H1 (cell line): Measurements from ENCODE around the gene ADRA2C. TPM values are rescaled to one million over a fixed set of nuclear protein-coding genes. Genes with fewer than 3 reads are reported as not detected.

Experiments used
- CTCF ChIA-PET: fragments of 300-600 bp; sonication (Branson Sonifier 250); formaldehyde crosslinking; loops from one replicate; lab custom pipeline; 2021; ENCODE audit not compliant: partially characterized antibody; lab: Charles Lee
- POLR2A ChIA-PET: fragments of 300-600 bp; sonication (Branson Sonifier 250); formaldehyde crosslinking; loops from one replicate; lab custom pipeline; 2021; ENCODE audit warnings: inconsistent platforms; ENCODE audit not compliant: partially characterized antibody; lab: Charles Lee
- DNase-seq, 2 experiments: peaks; one replicate each; pipeline versions ENCODE4 v3.0.0 to v3.0.0-alpha.2; 2010 to 2022; ENCODE audit warnings: low spot score in 2 of 2, low read depth in 1 of 2, mixed read lengths in 1 of 2
- FAIRE-seq: peaks from 2 replicates; lab custom pipeline; 2011; peaks lifted over from hg19 to GRCh38; lab: Jason Lieb, UNC
- H2AFZ ChIP-seq: 2 replicates; pipeline ENCODE4 v1.8.1; 2012; ENCODE audit warnings: low read length, inconsistent platforms
- H2AK5ac ChIP-seq: 2 replicates; pipeline ENCODE4 v1.6.1; 2013; ENCODE audit warnings: low read depth, low read length
- H2BK120ac ChIP-seq: replicated peaks from 2 replicates; pipeline ENCODE3; 2013; ENCODE audit warnings: low read depth, low read length, inconsistent platforms
- H2BK12ac ChIP-seq: 2 replicates; pipeline ENCODE4 v1.6.1; 2013; ENCODE audit warnings: low read depth, low read length
- H2BK15ac ChIP-seq: 2 replicates; pipeline ENCODE4 v1.6.1; 2013; ENCODE audit warnings: low read length
- H2BK20ac ChIP-seq: 2 replicates; pipeline ENCODE4 v1.6.1; 2013; ENCODE audit warnings: low read length
- H2BK5ac ChIP-seq: 2 replicates; pipeline ENCODE4 v1.6.1; 2013; ENCODE audit warnings: low read depth, low read length
- H3K14ac ChIP-seq: 2 replicates; pipeline ENCODE4 v1.6.1; 2013; ENCODE audit warnings: inconsistent platforms; ENCODE audit not compliant: insufficient read length
- H3K18ac ChIP-seq: 2 replicates; pipeline ENCODE4 v1.6.1; 2013; ENCODE audit warnings: low read length; ENCODE audit errors: extremely low read depth
- H3K23ac ChIP-seq: 2 replicates; pipeline ENCODE4 v1.6.1; 2013; ENCODE audit warnings: inconsistent platforms; ENCODE audit not compliant: insufficient read length
- H3K23me2 ChIP-seq: 2 replicates; pipeline ENCODE4 v1.6.1; 2013; ENCODE audit warnings: low read depth, low read length
- H3K27ac ChIP-seq: 2 replicates; pipeline ENCODE4 v1.6.1; 2011; ENCODE audit warnings: low read depth, low read length, inconsistent platforms
- H3K27me3 ChIP-seq, 4 experiments: replicated peaks in 1 of 4; 1 replicate in 1 of 4; 2 replicates in 3 of 4; pipeline versions ENCODE4 v1.6.1 to v1.8.1; 2011 to 2013; ENCODE audit warnings: low read length in 3 of 4, mild to moderate bottlenecking in 3 of 4, inconsistent platforms in 2 of 4, mixed read lengths in 2 of 4, moderate library complexity in 1 of 4; ENCODE audit not compliant: control insufficient read depth in 3 of 4, insufficient read depth in 3 of 4; ENCODE audit errors: extremely low read depth in 1 of 4
- H3K36me3 ChIP-seq, 4 experiments: 2 replicates each; pipeline versions ENCODE4 v1.6.1 to v1.8.1; 2011 to 2013; ENCODE audit warnings: mild to moderate bottlenecking in 4 of 4, low read length in 3 of 4, moderate library complexity in 2 of 4, control low read depth in 1 of 4, inconsistent platforms in 1 of 4; ENCODE audit not compliant: insufficient read depth in 4 of 4, control insufficient read depth in 2 of 4
- H3K4ac ChIP-seq: replicated peaks from 2 replicates; pipeline ENCODE3; 2013; ENCODE audit warnings: low read length, low read depth, mixed read lengths, inconsistent platforms; ENCODE audit not compliant: insufficient read length
- H3K4me1 ChIP-seq, 4 experiments: replicated peaks in 1 of 4; 1 replicate in 1 of 4; 2 replicates in 3 of 4; pipeline versions ENCODE4 v1.6.1 to v1.8.1; 2011 to 2013; ENCODE audit warnings: low read length in 3 of 4, inconsistent platforms in 2 of 4, mixed read lengths in 1 of 4; ENCODE audit not compliant: insufficient read depth in 4 of 4, control insufficient read depth in 3 of 4
- H3K4me2 ChIP-seq, 2 experiments: 2 replicates each; pipeline versions ENCODE4 v1.6.1 to v1.8.1; 2011 to 2013; ENCODE audit warnings: low read depth in 2 of 2, low read length in 2 of 2, control low read depth in 1 of 2, inconsistent platforms in 1 of 2, mild to moderate bottlenecking in 1 of 2; ENCODE audit not compliant: insufficient read depth in 1 of 2
- H3K4me3 ChIP-seq, 4 experiments: fragments of 200-600, 300-600 bp in 1 of 4; sonication (generic), shearing (Covaris generic), sonication (Bioruptor Twin) in 1 of 4; 2 replicates each; pipeline versions ENCODE4 v1.5.1 to v1.8.1; 2011 to 2016; ENCODE audit warnings: low read length in 4 of 4, low read depth in 3 of 4, control low read depth in 2 of 4, inconsistent platforms in 2 of 4, mild to moderate bottlenecking in 2 of 4, mixed read lengths in 1 of 4, moderate library complexity in 1 of 4; ENCODE audit not compliant: insufficient read depth in 2 of 4; ENCODE audit errors: extremely low read depth in 1 of 4
- H3K56ac ChIP-seq: replicated peaks from 2 replicates; pipeline ENCODE3; 2013; ENCODE audit warnings: low read depth, mild to moderate bottlenecking, mixed read lengths, low read length, inconsistent platforms; ENCODE audit not compliant: insufficient read length
- H3K79me1 ChIP-seq: 2 replicates; pipeline ENCODE4 v1.6.1; 2013; ENCODE audit warnings: low read depth, low read length, control low read depth
- H3K79me2 ChIP-seq, 2 experiments: 2 replicates each; pipeline versions ENCODE4 v1.6.1 to v1.8.1; 2012 to 2013; ENCODE audit warnings: low read length in 2 of 2, mild to moderate bottlenecking in 2 of 2, inconsistent platforms in 1 of 2; ENCODE audit not compliant: insufficient read depth in 2 of 2, control insufficient read depth in 1 of 2
- H3K9ac ChIP-seq, 4 experiments: replicated peaks in 1 of 4; 1 replicate in 1 of 4; 2 replicates in 3 of 4; pipeline versions ENCODE4 v1.6.1 to v1.8.1; 2011 to 2013; ENCODE audit warnings: low read depth in 3 of 4, low read length in 3 of 4, control low read depth in 2 of 4, mild to moderate bottlenecking in 2 of 4, moderate library complexity in 2 of 4, inconsistent platforms in 1 of 4; ENCODE audit errors: extremely low read depth in 1 of 4
- H3K9me3 ChIP-seq, 2 experiments: 2 replicates each; pipeline versions ENCODE4 v1.6.1 to v1.8.1; 2012 to 2013; ENCODE audit warnings: mild to moderate bottlenecking in 2 of 2, moderate library complexity in 2 of 2, control low read depth in 1 of 2, inconsistent platforms in 1 of 2, low read depth in 1 of 2, low read length in 1 of 2, mixed read lengths in 1 of 2; ENCODE audit not compliant: insufficient read depth in 2 of 2
- H4K20me1 ChIP-seq, 2 experiments: replicated peaks in 1 of 2; 2 replicates each; pipeline versions ENCODE3 to v1.8.1; 2011 to 2013; ENCODE audit warnings: inconsistent platforms in 2 of 2, low read length in 2 of 2, mild to moderate bottlenecking in 1 of 2; ENCODE audit not compliant: insufficient read depth in 2 of 2, control insufficient read depth in 1 of 2
- H4K5ac ChIP-seq: 2 replicates; pipeline ENCODE4 v1.6.1; 2013; ENCODE audit warnings: low read length, low read depth, mixed read lengths, inconsistent platforms; ENCODE audit not compliant: insufficient read length
- H4K8ac ChIP-seq: 2 replicates; pipeline ENCODE4 v1.8.0; 2013; ENCODE audit warnings: mild to moderate bottlenecking, moderate library complexity, low read length, inconsistent platforms; ENCODE audit not compliant: insufficient read depth; ENCODE audit errors: extremely low read depth
- H4K91ac ChIP-seq: replicated peaks from 2 replicates; pipeline ENCODE3; 2013; ENCODE audit warnings: low read length, mixed read lengths, inconsistent platforms; ENCODE audit not compliant: insufficient read length
- CHD2 ChIP-seq: IDR thresholded peaks from 2 replicates; pipeline ENCODE4 v1.6.1; 2012; ENCODE audit warnings: low read length, improper control_type of control experiment
- EZH2 ChIP-seq: fragments of 200-600 bp; sonication (generic); IDR thresholded peaks from 2 replicates; pipeline ENCODE4 v1.7.1; 2012; ENCODE audit warnings: low read depth, mild to moderate bottlenecking, moderate library complexity, low read length, inconsistent platforms; ENCODE audit not compliant: severe bottlenecking
- FOSL1 ChIP-seq: IDR thresholded peaks from 2 replicates; pipeline ENCODE4 v1.6.1; 2011; ENCODE audit warnings: mild to moderate bottlenecking, low read depth, low read length, moderate library complexity; ENCODE audit not compliant: insufficient read depth
- RBBP5 ChIP-seq: IDR thresholded peaks from 2 replicates; pipeline ENCODE4 v1.7.1; 2012; ENCODE audit warnings: low read depth, mild to moderate bottlenecking, inconsistent platforms, low read length, moderate library complexity, borderline replicate concordance
- WGBS, 2 experiments: shearing (Covaris generic) in 1 of 2; methylation state at CpG; one replicate each; pipeline versions ENCODE4 v1.1.6 to v1.1.7; 2013 to 2015; ENCODE audit warnings: low lambda C conversion rate in 2 of 2, mixed read lengths in 2 of 2, inconsistent platforms in 1 of 2, low coverage in 1 of 2, missing lambda C conversion rate in 1 of 2; ENCODE audit not compliant: insufficient replicate concordance in 2 of 2, insufficient coverage in 1 of 2, insufficient read length in 1 of 2; ENCODE audit errors: extremely low coverage in 1 of 2, missing lambda C conversion rate in 1 of 2; 5-methylcytosine and 5-hydroxymethylcytosine counted together
- polyA plus RNA-seq, 7 experiments: library from polyadenylated mRNA; depleted of rRNA in 3 of 7; stranded (reverse) in 5 of 7; unstranded in 2 of 7; fragments of >200 nt in 5 of 7; fragments of 200-250 nt in 2 of 7; gene quantifications; 1 replicate in 5 of 7; 2 replicates in 1 of 7; 4 replicates in 1 of 7; pipeline versions ENCODE4 v1.2.1 to v1.2.3, GENCODE V29; 2011 to 2013; ENCODE audit warnings: missing spikeins in 2 of 7, mixed read lengths in 2 of 7
- total RNA-seq: library from RNA; stranded (reverse); fragmentation: NEBNext Ultra II Directional; extraction: Animal tissue kit (Norgen Biotek cat#: 25700); gene quantifications from 2 replicates; pipeline ENCODE4 v1.2.1, GENCODE V29; 2021
- TF ChIP-seq, protein P1 (sequence below): IDR thresholded peaks from 2 replicates; pipeline ENCODE4 v1.6.1; 2012; ENCODE audit warnings: low read length, inconsistent platforms

Gene ADRA2C
- total and polyA plus RNA-seq, 2 of the 8 experiments (the other 6 are each of a cell fraction or from before 2014, with no cell fraction given), result 14.6 to 14.8 TPM

DNA sequence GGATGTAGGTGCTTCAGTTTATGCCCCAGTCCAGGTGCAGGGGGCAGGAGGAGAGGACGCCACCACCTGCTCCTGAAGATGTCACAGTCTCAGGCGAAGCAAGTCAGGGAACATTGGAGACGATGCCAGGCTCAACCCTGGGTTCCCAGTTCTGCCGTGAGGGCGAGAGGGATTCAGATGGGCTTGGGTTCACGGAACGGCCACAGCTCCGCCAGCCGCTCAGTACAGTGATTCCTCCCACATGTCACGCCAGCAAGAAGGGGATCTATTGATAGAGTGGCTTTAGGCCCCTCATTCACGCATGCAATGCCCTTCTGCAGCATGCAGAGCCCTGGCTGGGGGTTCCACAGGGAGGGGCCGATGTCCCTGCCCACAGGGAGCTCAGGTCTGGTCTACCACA, 34.2 kb downstream of the ADRA2C start:
- H3K79me1 ChIP-seq, result no peaks in the 10 kb centered on the region
- H2BK5ac ChIP-seq, result no peak overlapping the region; the same call in 1 of the 2 replicates
- peaks cover 6 to 7% of the 10 kb centered on the region in 2 experiments; a peak in 2 of 4 replicates for H3K9me3 ChIP-seq
- H3K4me2 ChIP-seq, result no peak overlapping the region
- H3K23me2 ChIP-seq, result no peaks in the 10 kb centered on the region
- no peak overlapping the region for H2AK5ac ChIP-seq
- H2BK12ac ChIP-seq, result no peak overlapping the region
- no peak overlapping the region for H4K5ac ChIP-seq
- POLR2A ChIA-PET, result no interaction called here
- H2BK20ac ChIP-seq, result 0 out of 2 replicates have a peak overlapping the region, but pooled peaks have one; percentile 72
- peaks cover 0 to 3% (median 0%) of the 10 kb centered on the region in 4 experiments; a peak in 1 of 7 replicates for H3K27me3 ChIP-seq
- peaks cover 4 to 17% (median 8%) of the 10 kb centered on the region in 4 experiments; a peak in 6 of 7 replicates for H3K4me1 ChIP-seq
- no peaks in the 10 kb centered on the region; a peak in 1 of 8 replicates for H3K36me3 ChIP-seq
- no peak overlapping the region for H2BK120ac ChIP-seq
- WGBS, 2 experiments, result 78% methylated on average over 12 of the region's 12 CpGs; no CpG with 5 or more reads in 1 of the 2 experiments
- H2AFZ ChIP-seq, result no peak overlapping the region
- no peaks in the 10 kb centered on the region for H4K20me1 ChIP-seq
- TF ChIP-seq EZH2 (no peak), FOSL1 (no peak), RBBP5 (no peak), CHD2 (no peak)
- TF ChIP-seq, protein P1, sequence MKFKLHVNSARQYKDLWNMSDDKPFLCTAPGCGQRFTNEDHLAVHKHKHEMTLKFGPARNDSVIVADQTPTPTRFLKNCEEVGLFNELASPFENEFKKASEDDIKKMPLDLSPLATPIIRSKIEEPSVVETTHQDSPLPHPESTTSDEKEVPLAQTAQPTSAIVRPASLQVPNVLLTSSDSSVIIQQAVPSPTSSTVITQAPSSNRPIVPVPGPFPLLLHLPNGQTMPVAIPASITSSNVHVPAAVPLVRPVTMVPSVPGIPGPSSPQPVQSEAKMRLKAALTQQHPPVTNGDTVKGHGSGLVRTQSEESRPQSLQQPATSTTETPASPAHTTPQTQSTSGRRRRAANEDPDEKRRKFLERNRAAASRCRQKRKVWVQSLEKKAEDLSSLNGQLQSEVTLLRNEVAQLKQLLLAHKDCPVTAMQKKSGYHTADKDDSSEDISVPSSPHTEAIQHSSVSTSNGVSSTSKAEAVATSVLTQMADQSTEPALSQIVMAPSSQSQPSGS, result no peak
- H3K9ac ChIP-seq, result no peak overlapping the region
- H3K4ac ChIP-seq, result no peak overlapping the region
- no peak overlapping the region for H3K14ac ChIP-seq
- DNase-seq (no peak), FAIRE-seq (no peak)
- CTCF ChIA-PET, result interaction anchor here (0.9 to 2.2 kb wide), 3 partner anchors 10 to 80 kb away, joined by 3 to 10 read pairs (median 3); no protein-coding TSS in a partner anchor
- H4K91ac ChIP-seq, result peak overlapping the region; percentile 7
- no peak overlapping the region for H3K4me3 ChIP-seq
- H3K27ac ChIP-seq, result no peak overlapping the region
- no peaks in the 10 kb centered on the region for H3K79me2 ChIP-seq
- no peak overlapping the region for H3K56ac ChIP-seq
- H2BK15ac ChIP-seq, result peak overlapping the region; percentile 46; the same call in 1 of the 2 replicates
- H4K8ac ChIP-seq, result no peak overlapping the region
- peak overlapping the region; percentile 19; the same call in 1 of the 2 replicates for H3K18ac ChIP-seq
- no peak overlapping the region for H3K23ac ChIP-seq
